22Rv1 (cell line): ENCODE results near the gene SPDYE2B.
"Not testable (repeated sequence)": the region's sequence is repeated elsewhere in the genome, so short reads cannot be mapped to it uniquely, and the experiment has no call there.

Experiments
- ZFX ChIP-seq: fragments of 450-650 bp; IDR thresholded peaks from 2 replicates; pipeline ENCODE4 v1.6.1; 2017; ENCODE audit warnings: antibody characterized with exemption, borderline replicate concordance
- TF ChIP-seq, protein P1 (sequence below): fragments of 450-650 bp; IDR thresholded peaks from 2 replicates; pipeline ENCODE4 v1.5.1; 2017; ENCODE audit warnings: mild to moderate bottlenecking

DNA sequence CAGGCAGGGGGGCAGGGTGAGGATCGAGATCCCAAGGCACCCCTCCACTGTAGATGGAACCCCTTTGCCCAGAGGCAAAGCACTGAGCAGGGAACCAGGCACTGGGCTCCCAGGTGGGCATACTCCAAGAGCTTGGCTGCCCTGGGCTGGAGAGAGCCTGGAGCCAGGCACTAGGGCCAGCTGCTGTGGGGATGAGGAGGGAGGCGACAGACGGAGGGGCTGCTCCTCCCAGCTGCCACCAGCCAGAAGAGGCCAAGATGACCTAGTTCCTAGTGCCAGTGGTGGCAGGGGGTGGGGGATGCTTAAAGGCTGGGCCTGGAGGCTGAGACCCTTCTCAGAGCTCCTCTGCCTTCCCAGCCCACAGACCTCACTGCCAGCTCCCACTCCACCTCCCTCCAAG lies 35.2 kb upstream of the SPDYE2B start:
- TF ChIP-seq, protein P1, sequence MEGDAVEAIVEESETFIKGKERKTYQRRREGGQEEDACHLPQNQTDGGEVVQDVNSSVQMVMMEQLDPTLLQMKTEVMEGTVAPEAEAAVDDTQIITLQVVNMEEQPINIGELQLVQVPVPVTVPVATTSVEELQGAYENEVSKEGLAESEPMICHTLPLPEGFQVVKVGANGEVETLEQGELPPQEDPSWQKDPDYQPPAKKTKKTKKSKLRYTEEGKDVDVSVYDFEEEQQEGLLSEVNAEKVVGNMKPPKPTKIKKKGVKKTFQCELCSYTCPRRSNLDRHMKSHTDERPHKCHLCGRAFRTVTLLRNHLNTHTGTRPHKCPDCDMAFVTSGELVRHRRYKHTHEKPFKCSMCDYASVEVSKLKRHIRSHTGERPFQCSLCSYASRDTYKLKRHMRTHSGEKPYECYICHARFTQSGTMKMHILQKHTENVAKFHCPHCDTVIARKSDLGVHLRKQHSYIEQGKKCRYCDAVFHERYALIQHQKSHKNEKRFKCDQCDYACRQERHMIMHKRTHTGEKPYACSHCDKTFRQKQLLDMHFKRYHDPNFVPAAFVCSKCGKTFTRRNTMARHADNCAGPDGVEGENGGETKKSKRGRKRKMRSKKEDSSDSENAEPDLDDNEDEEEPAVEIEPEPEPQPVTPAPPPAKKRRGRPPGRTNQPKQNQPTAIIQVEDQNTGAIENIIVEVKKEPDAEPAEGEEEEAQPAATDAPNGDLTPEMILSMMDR: not testable (repeated sequence)
- TF ChIP-seq ZFX: not testable (repeated sequence)
